B cell (primary cell): ENCODE results near the gene FLG2. TPM values are rescaled to one million over a fixed set of nuclear protein-coding genes. Genes with fewer than 3 reads are reported as not detected.

Source experiments
- ATAC-seq: fragments of 200-7000 bp; cut with Tn5 transposase; one replicate; pipeline ENCODE4 v1.10.0; 2021; ENCODE audit warnings: low read depth, mild to moderate bottlenecking, moderate number of reproducible peaks, moderate library complexity
- CTCF ChIA-PET: fragments of 350-600 bp; sonication (Branson Sonifier 250); formaldehyde crosslinking; loops from one replicate; lab custom pipeline; 2021; ENCODE audit warnings: antibody characterized with exemption, inconsistent platforms; lab: Charles Lee
- POLR2A ChIA-PET: fragments of 350-600 bp; sonication (Branson Sonifier 250); formaldehyde crosslinking; loops from one replicate; lab custom pipeline; 2021; ENCODE audit warnings: antibody characterized with exemption; lab: Charles Lee
- DNase-seq: peaks from one replicate; pipeline ENCODE4 v3.0.0; 2013
- H2AFZ ChIP-seq: 2 replicates; pipeline ENCODE4 v1.6.1; 2012; ENCODE audit warnings: mild to moderate bottlenecking, low read depth, low read length; ENCODE audit not compliant: insufficient read depth, poor library complexity, severe bottlenecking
- H3K27ac ChIP-seq, 2 donors: 1 replicate in 1 of 2; 2 replicates in 1 of 2; pipeline ENCODE4 v1.5.1; 2012 to 2013; ENCODE audit warnings: low read length in 2 of 2, mild to moderate bottlenecking in 2 of 2, moderate library complexity in 1 of 2
- H3K27me3 ChIP-seq, 4 experiments: fragments of 200-600 bp in 1 of 4; sonication (generic) in 1 of 4; replicated peaks in 1 of 4; 1 replicate in 2 of 4; 2 replicates in 2 of 4; pipeline versions ENCODE4 v1.6.1 to v1.7.0; 2013 to 2016; ENCODE audit warnings: low read length in 3 of 4, mild to moderate bottlenecking in 2 of 4, mixed read lengths in 1 of 4, moderate library complexity in 1 of 4; ENCODE audit not compliant: insufficient read depth in 4 of 4, control insufficient read depth in 3 of 4; ENCODE audit errors: control extremely low read depth in 1 of 4
- H3K36me3 ChIP-seq, 2 experiments: replicated peaks in 1 of 2; 1 replicate in 1 of 2; 2 replicates in 1 of 2; pipeline versions ENCODE4 v1.6.1 to v1.7.1; 2013; ENCODE audit warnings: low read length in 1 of 2; ENCODE audit not compliant: insufficient read depth in 2 of 2, control insufficient read depth in 1 of 2; ENCODE audit errors: control extremely low read depth in 1 of 2, extremely low read depth in 1 of 2
- H3K4me1 ChIP-seq, 2 donors: fragments of 200-600 bp in 1 of 2; sonication (generic) in 1 of 2; 1 replicate in 1 of 2; 2 replicates in 1 of 2; pipeline versions ENCODE4 v1.5.1 to v1.6.1; 2013 to 2017; ENCODE audit warnings: low read length in 2 of 2; ENCODE audit not compliant: control insufficient read depth in 2 of 2, insufficient read depth in 2 of 2
- H3K4me2 ChIP-seq: replicated peaks from 2 replicates; pipeline ENCODE3; 2012; ENCODE audit warnings: mild to moderate bottlenecking, low read depth, low read length; ENCODE audit not compliant: poor library complexity, severe bottlenecking
- H3K4me3 ChIP-seq, 5 experiments: fragments of 200-600 bp in 1 of 5; sonication (generic) in 1 of 5; 1 replicate in 3 of 5; 2 replicates in 2 of 5; pipeline versions ENCODE4 v1.5.1 to v1.7.0; 2011 to 2016; ENCODE audit warnings: low read length in 4 of 5, mild to moderate bottlenecking in 4 of 5, low read depth in 2 of 5, control low read depth in 1 of 5, moderate library complexity in 1 of 5; ENCODE audit not compliant: insufficient read depth in 1 of 5; ENCODE audit errors: control extremely low read depth in 1 of 5, extremely low read depth in 1 of 5
- H3K79me2 ChIP-seq: fragments of 200-600 bp; sonication (generic); one replicate; pipeline ENCODE4 v1.6.0; 2016; ENCODE audit warnings: low read length; ENCODE audit not compliant: control insufficient read depth, insufficient read depth
- H3K9ac ChIP-seq: fragments of 200-600 bp; sonication (generic); 2 replicates; pipeline ENCODE4 v1.6.1; 2017; ENCODE audit warnings: mild to moderate bottlenecking, low read length, moderate library complexity
- H3K9me3 ChIP-seq, 3 donors: one replicate each; pipeline versions ENCODE4 v1.6.1 to v1.7.1; 2013; ENCODE audit warnings: low read length in 2 of 3; ENCODE audit not compliant: control insufficient read depth in 2 of 3, insufficient read depth in 1 of 3; ENCODE audit errors: control extremely low read depth in 1 of 3
- H4K20me1 ChIP-seq: 2 replicates; pipeline ENCODE4 v1.6.0; 2012; ENCODE audit warnings: mild to moderate bottlenecking, low read length; ENCODE audit not compliant: insufficient read depth, control insufficient read depth, poor library complexity, severe bottlenecking
- H3K27ac Mint-ChIP-seq: one replicate; pipeline ENCODE4 v1.8.0; 2021; ENCODE audit warnings: mixed read lengths
- H3K27me3 Mint-ChIP-seq: one replicate; pipeline ENCODE4 v1.8.0; 2021; ENCODE audit warnings: mixed read lengths
- H3K4me1 Mint-ChIP-seq: one replicate; pipeline ENCODE4 v1.8.0; 2021; ENCODE audit warnings: mixed read lengths
- H3K4me3 Mint-ChIP-seq: one replicate; pipeline ENCODE4 v1.8.0; 2021; ENCODE audit warnings: mixed read lengths
- H3K9me3 Mint-ChIP-seq: one replicate; pipeline ENCODE4 v1.8.0; 2022; ENCODE audit warnings: mixed read lengths; ENCODE audit not compliant: insufficient read depth
- CTCF ChIP-seq: fragments of 200-600 bp; IDR thresholded peaks from one replicate; pipeline ENCODE4 v1.8.0; 2022; ENCODE audit warnings: antibody characterized with exemption, mild to moderate bottlenecking
- EZH2 ChIP-seq: IDR thresholded peaks from 2 replicates; pipeline ENCODE4 v1.6.1; 2012; ENCODE audit warnings: borderline replicate concordance, low read depth, mild to moderate bottlenecking, moderate library complexity, low read length; ENCODE audit not compliant: insufficient read depth, poor library complexity, severe bottlenecking
- WGBS: methylation state at CpG from one replicate; pipeline ENCODE4 v1.1.5; 2013; ENCODE audit warnings: missing lambda C conversion rate; ENCODE audit not compliant: insufficient coverage; 5-methylcytosine and 5-hydroxymethylcytosine counted together
- intact Hi-C: fragments of 100-400 bp; cut with micrococcal nuclease; formaldehyde crosslinking; loops from one replicate; pipeline ENCODE4 v1.10.0; 2022
- polyA plus RNA-seq: library from polyadenylated mRNA; depleted of rRNA; stranded (reverse); fragments of >200 nt; gene quantifications from 2 replicates; pipeline ENCODE4 v1.2.3, GENCODE V29; 2012
- total RNA-seq, 2 donors: library from RNA; stranded (reverse); fragments of 120-200 nt in 1 of 2; gene quantifications; 1 replicate in 1 of 2; 2 replicates in 1 of 2; pipeline versions ENCODE4 v1.2.3 to v1.2.4, GENCODE V29; 2013 to 2022

FLG2 gene
- total and polyA plus RNA-seq, 2 donors (not counting 1 experiment from before 2014, with no cell fraction given) = not detected

GRCh38 chr1:152348447-152348846 is 11.4 kb downstream of the FLG2 start:
- no peak overlapping the region for H3K9ac ChIP-seq
- H3K27me3 ChIP-seq = peaks cover 0 to 5% (median 2%) of the 10 kb centered on the region in 4 experiments
- POLR2A ChIA-PET = no interaction called here
- TF ChIP-seq EZH2 = no peak
- TF ChIP-seq CTCF = no peak
- H3K9me3 ChIP-seq = no peaks in the 10 kb centered on the region
- no peak overlapping the region for H3K4me2 ChIP-seq
- H4K20me1 ChIP-seq = no peaks in the 10 kb centered on the region
- no peak overlapping the region for H3K27ac Mint-ChIP-seq
- H3K4me3 Mint-ChIP-seq = no peak overlapping the region
- CTCF ChIA-PET = interaction anchor here (0.6 to 2.9 kb wide), 7 partner anchors 9 to 295 kb away, joined by 3 to 52 read pairs (median 5); no protein-coding TSS in a partner anchor
- H3K79me2 ChIP-seq = no peaks in the 10 kb centered on the region
- H3K4me1 ChIP-seq = no peaks in the 10 kb centered on the region
- no peaks in the 10 kb centered on the region for H3K4me1 Mint-ChIP-seq
- DNase-seq (no peak), ATAC-seq (no peak)
- no peaks in the 10 kb centered on the region for H3K36me3 ChIP-seq
- H2AFZ ChIP-seq = no peak overlapping the region
- H3K27ac ChIP-seq = no peak overlapping the region
- intact Hi-C loops = loop anchor here (5.0 kb wide), 1 partner anchor 156 kb away; no protein-coding TSS in a partner anchor
- peaks cover 4% of the 10 kb centered on the region for H3K27me3 Mint-ChIP-seq
- no CpG with 5 or more reads among the region's 1 CpG for WGBS
- no peak overlapping the region for H3K4me3 ChIP-seq
- H3K9me3 Mint-ChIP-seq = no peaks in the 10 kb centered on the region

GRCh38 chr1:152347116-152347728 is 12.6 kb downstream of the FLG2 start:
- H3K9me3 ChIP-seq = no peaks in the 10 kb centered on the region
- H3K4me3 Mint-ChIP-seq = no peak overlapping the region
- no peak overlapping the region for H3K27ac Mint-ChIP-seq
- ATAC-seq (peak; percentile 45), DNase-seq (peak; percentile 66)
- no peak overlapping the region for H3K4me2 ChIP-seq
- H3K4me1 ChIP-seq = no peaks in the 10 kb centered on the region
- H3K27me3 ChIP-seq = peaks cover 0 to 5% (median 2%) of the 10 kb centered on the region in 4 experiments
- no peaks in the 10 kb centered on the region for H3K4me1 Mint-ChIP-seq
- H4K20me1 ChIP-seq = no peaks in the 10 kb centered on the region
- intact Hi-C loops = loop anchor here (1.0 to 5.0 kb wide), 2 partner anchors 111 to 155 kb away; no protein-coding TSS in a partner anchor
- H3K4me3 ChIP-seq = no peak overlapping the region
- ChIA-PET CTCF (interaction anchor here (0.6 to 2.9 kb wide), 15 partner anchors 10 to 298 kb away, joined by 3 to 52 read pairs (median 4); partner anchors contain the start of gene FLG2), POLR2A (no interaction called here)
- WGBS = no CpG with 5 or more reads among the region's 8 CpGs
- H3K9me3 Mint-ChIP-seq = no peaks in the 10 kb centered on the region
- peaks cover 8% of the 10 kb centered on the region for H3K27me3 Mint-ChIP-seq
- no peak overlapping the region for H2AFZ ChIP-seq
- no peaks in the 10 kb centered on the region for H3K36me3 ChIP-seq
- TF ChIP-seq CTCF (peak; percentile 96), EZH2 (no peak)
- H3K27ac ChIP-seq = no peak overlapping the region
- no peak overlapping the region for H3K9ac ChIP-seq
- H3K79me2 ChIP-seq = no peaks in the 10 kb centered on the region
